HEK293T (cell line): ENCODE data around the gene GOPC.

Experiments used
- CTCF ChIA-PET: fragments of 350-600 bp; formaldehyde crosslinking; extraction: SDS; loops from one replicate; lab custom pipeline; 2021; ENCODE audit warnings: antibody characterized with exemption, inconsistent platforms; lab: Yijun Ruan, JAX
- POLR2A ChIA-PET: fragments of 350-600 bp; formaldehyde crosslinking; extraction: SDS; loops from one replicate; lab custom pipeline; 2020; ENCODE audit warnings: antibody characterized with exemption, inconsistent platforms; lab: Yijun Ruan, JAX
- DNase-seq: peaks from one replicate; pipeline ENCODE4 v3.0.0; 2012; ENCODE audit warnings: mixed read lengths; ENCODE audit errors: extremely low spot score
- ARNT ChIP-seq: fragments of 450-650 bp; IDR thresholded peaks from 2 replicates; pipeline ENCODE4 v1.6.1; 2017; ENCODE audit warnings: mild to moderate bottlenecking
- BHLHE40 ChIP-seq: fragments of 450-650 bp; IDR thresholded peaks from 2 replicates; pipeline ENCODE4 v1.6.1; 2016; ENCODE audit warnings: mild to moderate bottlenecking, moderate library complexity, borderline replicate concordance
- CTBP1 ChIP-seq: fragments of 450-650 bp; IDR thresholded peaks from 2 replicates; pipeline ENCODE4 v1.6.1; 2016; ENCODE audit warnings: borderline replicate concordance
- ELF4 ChIP-seq: fragments of 450-650 bp; IDR thresholded peaks from 2 replicates; pipeline ENCODE4 v1.6.1; 2017; ENCODE audit warnings: antibody characterized with exemption
- FOXA1 ChIP-seq: fragments of 450-650 bp; IDR thresholded peaks from 2 replicates; pipeline ENCODE4 v1.6.1; 2016; ENCODE audit warnings: mild to moderate bottlenecking
- FOXK2 ChIP-seq: fragments of 450-650 bp; IDR thresholded peaks from 2 replicates; pipeline ENCODE4 v1.6.1; 2016; ENCODE audit warnings: mild to moderate bottlenecking
- FOXM1 ChIP-seq: fragments of 450-650 bp; IDR thresholded peaks from 2 replicates; pipeline ENCODE4 v1.6.1; 2017; ENCODE audit warnings: mild to moderate bottlenecking, borderline replicate concordance
- HDGF ChIP-seq: fragments of 450-650 bp; IDR thresholded peaks from 2 replicates; pipeline ENCODE4 v1.6.1; 2017; ENCODE audit warnings: antibody characterized with exemption, borderline replicate concordance
- L3MBTL2 ChIP-seq: fragments of 450-650 bp; conservative IDR thresholded peaks from 2 replicates; pipeline ENCODE4 v1.6.1; 2016; ENCODE audit warnings: mild to moderate bottlenecking
- LEF1 ChIP-seq: fragments of 450-650 bp; IDR thresholded peaks from 2 replicates; pipeline ENCODE4 v1.6.1; 2017; ENCODE audit warnings: mild to moderate bottlenecking, borderline replicate concordance
- NFRKB ChIP-seq: fragments of 450-650 bp; IDR thresholded peaks from 2 replicates; pipeline ENCODE4 v1.6.1; 2016; ENCODE audit warnings: mild to moderate bottlenecking, moderate library complexity
- PKNOX1 ChIP-seq: fragments of 450-650 bp; IDR thresholded peaks from 2 replicates; pipeline ENCODE4 v1.6.1; 2016
- SP1 ChIP-seq: fragments of 450-650 bp; IDR thresholded peaks from 2 replicates; pipeline ENCODE4 v1.6.1; 2017
- SUZ12 ChIP-seq: fragments of 450-650 bp; IDR thresholded peaks from 2 replicates; pipeline ENCODE4 v1.6.1; 2016; ENCODE audit warnings: mild to moderate bottlenecking
- TARDBP ChIP-seq: fragments of 450-650 bp; IDR thresholded peaks from 2 replicates; pipeline ENCODE4 v1.6.1; 2016
- ZNF384 ChIP-seq: fragments of 450-650 bp; IDR thresholded peaks from 2 replicates; pipeline ENCODE4 v1.6.1; 2016

GOPC gene

GRCh38 chr6:117531346-117531745, 71.0 kb downstream of the GOPC start:
- no peak for TF ChIP-seq ARNT
- TF ChIP-seq CTBP1 = no peak
- no peak for TF ChIP-seq ZNF384
- no peak for TF ChIP-seq LEF1
- TF ChIP-seq FOXM1 = no peak
- TF ChIP-seq HDGF = no peak
- TF ChIP-seq NFRKB = no peak
- TF ChIP-seq FOXK2 = no peak
- TF ChIP-seq PKNOX1 = no peak
- TF ChIP-seq SP1 = no peak
- no peak for TF ChIP-seq SUZ12
- TF ChIP-seq TARDBP = no peak
- no peak for TF ChIP-seq FOXA1
- no peak for DNase-seq
- ChIA-PET POLR2A (no interaction called here), CTCF (no interaction called here)

GRCh38 chr6:117530467-117531242, 71.7 kb downstream of the GOPC start:
- POLR2A ChIA-PET = no interaction called here
- CTCF ChIA-PET = no interaction called here
- TF ChIP-seq ZNF384 (no peak), L3MBTL2 (no peak), HDGF (no peak), FOXM1 (no peak), TARDBP (no peak), ARNT (no peak), CTBP1 (no peak), ELF4 (no peak), FOXK2 (no peak), FOXA1 (no peak), SUZ12 (no peak)
- DNase-seq = no peak

GRCh38 chr6:117525607-117526006, 76.7 kb downstream of the GOPC start:
- DNase-seq = no peak
- CTCF ChIA-PET = no interaction called here
- TF ChIP-seq SP1 (no peak), FOXK2 (no peak), ARNT (no peak), PKNOX1 (no peak), FOXA1 (no peak), FOXM1 (no peak), ELF4 (no peak)
- POLR2A ChIA-PET = no interaction called here

DNA sequence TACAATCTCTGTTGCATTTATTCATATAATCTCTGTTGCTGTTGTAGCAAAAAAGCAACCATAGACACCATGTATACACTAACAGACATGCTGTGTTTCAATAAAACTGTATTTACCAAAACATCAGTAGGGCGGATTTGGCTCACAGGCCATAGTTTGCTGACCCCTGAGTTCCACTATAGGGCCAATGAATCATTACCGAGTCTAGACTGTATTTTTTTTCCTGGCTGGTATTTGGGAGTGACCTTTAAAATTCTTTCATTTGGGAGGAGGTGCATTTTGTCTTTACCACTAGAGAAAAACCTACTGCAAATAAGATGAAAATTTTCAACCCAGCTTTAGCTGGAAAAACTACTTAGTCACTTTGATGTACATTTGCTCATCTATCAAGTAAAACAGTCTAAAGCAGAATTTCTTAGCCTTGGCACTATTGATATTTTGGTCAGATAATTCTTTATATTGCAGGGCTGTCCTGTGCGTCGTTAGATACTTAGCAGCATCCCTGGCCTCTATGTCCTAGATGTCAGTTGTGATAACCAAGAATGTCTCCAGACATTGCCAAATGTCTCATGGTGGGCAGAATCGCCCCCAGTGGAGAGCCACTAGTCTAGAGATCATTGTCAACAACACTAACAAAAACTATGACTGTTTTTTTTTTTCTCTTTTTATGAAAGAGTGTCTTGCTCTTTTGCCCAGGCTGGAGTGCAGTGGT, 80.4 kb downstream of the GOPC start:
- TF ChIP-seq L3MBTL2 (no peak), SP1 (no peak), PKNOX1 (no peak), ZNF384 (no peak), HDGF (no peak), FOXM1 (no peak), ELF4 (no peak), FOXA1 (no peak), LEF1 (no peak), NFRKB (no peak), SUZ12 (no peak), CTBP1 (no peak), TARDBP (no peak), FOXK2 (no peak), BHLHE40 (no peak), ARNT (no peak)
- DNase-seq = no peak
- CTCF ChIA-PET = no interaction called here
- POLR2A ChIA-PET = no interaction called here

DNA sequence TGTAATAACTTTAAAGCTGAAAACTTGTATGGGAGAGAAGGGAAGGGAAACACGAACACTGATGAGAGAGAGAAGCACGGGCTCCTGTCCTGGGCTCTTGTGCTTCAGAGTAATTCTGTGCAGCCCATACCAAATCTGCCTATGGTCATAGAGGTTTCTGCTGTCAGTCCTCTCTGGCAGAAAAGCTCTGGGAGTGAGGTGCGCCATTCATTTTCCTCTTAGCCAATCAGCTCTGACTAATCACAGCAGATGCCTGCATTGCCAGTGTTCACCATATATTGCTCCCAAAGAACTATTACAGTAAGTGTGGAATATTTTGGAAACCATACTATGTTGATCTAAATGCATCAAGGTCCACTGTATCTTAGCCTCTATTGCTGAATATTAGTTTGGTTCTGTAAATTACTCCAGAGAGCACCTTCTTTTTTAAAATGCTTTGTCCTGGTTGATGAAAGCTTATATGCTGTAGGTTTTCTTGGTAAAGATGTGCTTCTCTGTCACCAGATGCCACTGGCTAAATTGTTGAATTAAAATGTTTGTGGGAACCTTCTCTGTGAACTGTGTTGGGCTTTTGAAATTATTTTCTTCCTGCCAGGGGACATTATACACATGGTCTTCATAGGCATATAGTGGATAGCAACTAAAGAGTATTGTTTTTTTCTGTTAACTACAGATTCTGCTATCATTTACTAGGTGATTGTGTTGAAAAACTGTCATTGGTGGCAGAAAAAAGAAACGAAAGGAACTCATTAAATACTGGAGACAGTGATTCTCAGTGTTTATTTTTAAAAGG, 81.5 kb downstream of the GOPC start:
- no peak for TF ChIP-seq SP1
- no peak for TF ChIP-seq FOXK2
- TF ChIP-seq FOXM1 = no peak
- no peak for DNase-seq
- ChIA-PET POLR2A (no interaction called here), CTCF (interaction anchor here (0.6 kb wide), 1 partner anchor 118 kb away, joined by 5 read pairs; no protein-coding TSS in a partner anchor)
